ENCODE results near the gene ARHGEF19. TPM values are rescaled to one million over a fixed set of nuclear protein-coding genes. Genes with fewer than 3 reads are reported as not detected.

The ARHGEF19 gene
- total RNA-seq, 1 experiment from 2014 or later = 21.6 TPM

DNA sequence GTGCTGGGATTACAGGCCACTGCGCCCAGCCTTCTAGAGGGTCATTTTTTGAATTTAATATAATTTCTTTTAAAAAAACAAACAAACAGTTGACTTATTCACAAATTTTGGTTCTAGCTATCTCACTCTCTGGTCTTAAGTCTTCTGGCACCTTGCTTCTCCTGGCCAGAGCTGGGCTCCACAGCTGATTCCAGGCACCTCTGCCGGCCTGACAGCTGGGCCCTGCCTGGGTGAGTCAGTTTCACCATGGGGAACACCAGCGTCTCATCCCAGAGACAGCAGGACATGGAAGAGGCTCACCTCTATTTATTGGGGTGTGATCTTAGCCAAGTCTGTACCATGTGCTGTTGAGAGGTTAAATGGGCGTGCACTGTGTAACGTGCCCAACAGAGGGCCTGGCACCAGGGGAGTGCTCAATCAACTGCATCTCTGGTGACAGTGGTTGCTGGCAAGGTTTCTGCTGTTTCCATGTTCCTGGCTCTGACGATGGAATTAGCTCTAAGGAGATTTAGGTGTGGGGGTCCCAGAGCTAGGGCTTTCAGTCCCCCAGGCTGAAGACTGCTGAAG is 23.6 kb upstream of the ARHGEF19 start:
- Histone ChIP-seq H3K9me3 (ENCODE audit: control insufficient read depth, insufficient read depth, low read depth, low read length) (no peaks in the 10 kb centered on the region), H3K4me3 (ENCODE audit: low read depth in 2 of 2, low read length in 2 of 2) (peak overlapping the region; percentile 66 to 96), H3K36me3 (ENCODE audit: control insufficient read depth, insufficient read depth, low read length) (no peaks in the 10 kb centered on the region), H3K27me3 (ENCODE audit: control insufficient read depth, insufficient read depth, low read length) (no peaks in the 10 kb centered on the region), H3K4me1 (ENCODE audit: control insufficient read depth, insufficient read depth, low read length) (peaks cover 13% of the 10 kb centered on the region), H3K27ac (ENCODE audit: low read length) (peak overlapping the region; percentile 96)
- ATAC-seq = peak; percentile 79
- ChIA-PET CTCF (interaction anchor here (0.5 kb wide), 1 partner anchor 73 kb away, joined by 12 read pairs; no protein-coding TSS in a partner anchor), POLR2A (no interaction called here)
- TF ChIP-seq, protein P1, sequence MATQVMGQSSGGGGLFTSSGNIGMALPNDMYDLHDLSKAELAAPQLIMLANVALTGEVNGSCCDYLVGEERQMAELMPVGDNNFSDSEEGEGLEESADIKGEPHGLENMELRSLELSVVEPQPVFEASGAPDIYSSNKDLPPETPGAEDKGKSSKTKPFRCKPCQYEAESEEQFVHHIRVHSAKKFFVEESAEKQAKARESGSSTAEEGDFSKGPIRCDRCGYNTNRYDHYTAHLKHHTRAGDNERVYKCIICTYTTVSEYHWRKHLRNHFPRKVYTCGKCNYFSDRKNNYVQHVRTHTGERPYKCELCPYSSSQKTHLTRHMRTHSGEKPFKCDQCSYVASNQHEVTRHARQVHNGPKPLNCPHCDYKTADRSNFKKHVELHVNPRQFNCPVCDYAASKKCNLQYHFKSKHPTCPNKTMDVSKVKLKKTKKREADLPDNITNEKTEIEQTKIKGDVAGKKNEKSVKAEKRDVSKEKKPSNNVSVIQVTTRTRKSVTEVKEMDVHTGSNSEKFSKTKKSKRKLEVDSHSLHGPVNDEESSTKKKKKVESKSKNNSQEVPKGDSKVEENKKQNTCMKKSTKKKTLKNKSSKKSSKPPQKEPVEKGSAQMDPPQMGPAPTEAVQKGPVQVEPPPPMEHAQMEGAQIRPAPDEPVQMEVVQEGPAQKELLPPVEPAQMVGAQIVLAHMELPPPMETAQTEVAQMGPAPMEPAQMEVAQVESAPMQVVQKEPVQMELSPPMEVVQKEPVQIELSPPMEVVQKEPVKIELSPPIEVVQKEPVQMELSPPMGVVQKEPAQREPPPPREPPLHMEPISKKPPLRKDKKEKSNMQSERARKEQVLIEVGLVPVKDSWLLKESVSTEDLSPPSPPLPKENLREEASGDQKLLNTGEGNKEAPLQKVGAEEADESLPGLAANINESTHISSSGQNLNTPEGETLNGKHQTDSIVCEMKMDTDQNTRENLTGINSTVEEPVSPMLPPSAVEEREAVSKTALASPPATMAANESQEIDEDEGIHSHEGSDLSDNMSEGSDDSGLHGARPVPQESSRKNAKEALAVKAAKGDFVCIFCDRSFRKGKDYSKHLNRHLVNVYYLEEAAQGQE (IDR thresholded peaks at IDR 0.05; ENCODE audit: insufficient read depth in 1 of 2, low read depth in 2 of 2, low read length in 1 of 2) = no peak
- TF ChIP-seq, protein P2, sequence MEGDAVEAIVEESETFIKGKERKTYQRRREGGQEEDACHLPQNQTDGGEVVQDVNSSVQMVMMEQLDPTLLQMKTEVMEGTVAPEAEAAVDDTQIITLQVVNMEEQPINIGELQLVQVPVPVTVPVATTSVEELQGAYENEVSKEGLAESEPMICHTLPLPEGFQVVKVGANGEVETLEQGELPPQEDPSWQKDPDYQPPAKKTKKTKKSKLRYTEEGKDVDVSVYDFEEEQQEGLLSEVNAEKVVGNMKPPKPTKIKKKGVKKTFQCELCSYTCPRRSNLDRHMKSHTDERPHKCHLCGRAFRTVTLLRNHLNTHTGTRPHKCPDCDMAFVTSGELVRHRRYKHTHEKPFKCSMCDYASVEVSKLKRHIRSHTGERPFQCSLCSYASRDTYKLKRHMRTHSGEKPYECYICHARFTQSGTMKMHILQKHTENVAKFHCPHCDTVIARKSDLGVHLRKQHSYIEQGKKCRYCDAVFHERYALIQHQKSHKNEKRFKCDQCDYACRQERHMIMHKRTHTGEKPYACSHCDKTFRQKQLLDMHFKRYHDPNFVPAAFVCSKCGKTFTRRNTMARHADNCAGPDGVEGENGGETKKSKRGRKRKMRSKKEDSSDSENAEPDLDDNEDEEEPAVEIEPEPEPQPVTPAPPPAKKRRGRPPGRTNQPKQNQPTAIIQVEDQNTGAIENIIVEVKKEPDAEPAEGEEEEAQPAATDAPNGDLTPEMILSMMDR (IDR thresholded peaks at IDR 0.05) = no peak
- TF ChIP-seq SIN3A (IDR thresholded peaks at IDR 0.05; ENCODE audit: borderline replicate concordance, insufficient read depth, low read depth, low read length) (no peak), POLR2AphosphoS5 (IDR thresholded peaks at IDR 0.05; ENCODE audit: low read depth, low read length) (no peak), TCF7L2 (IDR thresholded peaks at IDR 0.05; ENCODE audit: low read depth, low read length) (no peak)
- in situ Hi-C loops (cut with HindIII; ENCODE audit: low pct_unique_long_range_greater_than_20kb, low sequenced_read_pairs) = no loop called here
- no peak for DNase-seq (ENCODE audit: low read depth, low spot score)
- no TSS peak for BruUV-seq (replicated peaks)
- intact Hi-C loops (cut with micrococcal nuclease; ENCODE audit: unreplicated experiment) = no loop called here

DNA sequence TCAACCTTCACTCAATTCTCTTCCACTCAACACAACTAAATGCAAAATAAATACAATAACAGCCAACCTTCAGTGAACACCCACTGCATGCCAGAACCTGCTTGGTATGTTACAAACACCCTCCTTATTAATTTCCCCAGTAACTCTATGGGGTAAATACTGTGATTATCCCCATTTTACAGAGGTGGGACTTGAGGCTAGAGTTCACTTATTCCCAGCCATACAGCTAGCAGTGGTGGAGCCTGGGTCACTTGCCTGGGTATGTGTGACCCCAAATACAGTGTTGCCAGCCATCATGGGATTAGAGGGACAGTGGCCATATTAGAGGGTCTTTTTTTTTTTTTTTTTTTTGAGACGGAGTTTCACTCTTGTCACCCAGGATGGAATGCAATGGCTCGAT is 22.9 kb upstream of the ARHGEF19 start:
- no peak for TF ChIP-seq POLR2AphosphoS5 (IDR thresholded peaks at IDR 0.05; ENCODE audit: low read depth, low read length)
- TF ChIP-seq, protein P1 (IDR thresholded peaks at IDR 0.05; ENCODE audit: insufficient read depth in 1 of 2, low read depth in 2 of 2, low read length in 1 of 2) = no peak
- no peak for TF ChIP-seq TCF7L2 (IDR thresholded peaks at IDR 0.05; ENCODE audit: low read depth, low read length)
- TF ChIP-seq, protein P2 (IDR thresholded peaks at IDR 0.05) = no peak
- TF ChIP-seq SIN3A (IDR thresholded peaks at IDR 0.05; ENCODE audit: borderline replicate concordance, insufficient read depth, low read depth, low read length) = no peak
- in situ Hi-C loops (cut with HindIII; ENCODE audit: low pct_unique_long_range_greater_than_20kb, low sequenced_read_pairs) (no loop called here), intact Hi-C loops (cut with micrococcal nuclease; ENCODE audit: unreplicated experiment) (no loop called here)
- Histone ChIP-seq H3K9me3 (ENCODE audit: control insufficient read depth, insufficient read depth, low read depth, low read length) (no peaks in the 10 kb centered on the region), H3K4me3 (ENCODE audit: low read depth in 2 of 2, low read length in 2 of 2) (no peak overlapping the region), H3K36me3 (ENCODE audit: control insufficient read depth, insufficient read depth, low read length) (no peaks in the 10 kb centered on the region), H3K27me3 (ENCODE audit: control insufficient read depth, insufficient read depth, low read length) (no peaks in the 10 kb centered on the region), H3K27ac (ENCODE audit: low read length) (no peak overlapping the region), H3K4me1 (ENCODE audit: control insufficient read depth, insufficient read depth, low read length) (peaks cover 13% of the 10 kb centered on the region)
- no peak for ATAC-seq
- BruUV-seq (replicated peaks) = no TSS peak
- ChIA-PET CTCF (interaction anchor here (0.5 kb wide), 1 partner anchor 73 kb away, joined by 12 read pairs; no protein-coding TSS in a partner anchor), POLR2A (interaction anchor here (0.6 kb wide), 2 partner anchors 95 to 130 kb away, joined by 4 to 7 read pairs; no protein-coding TSS in a partner anchor)
- no peak for DNase-seq (ENCODE audit: low read depth, low spot score)

Measured in Panc1 (cell line).